PC-3 (cell line): ENCODE data around the gene TRUB2.

ENCODE experiments used
- CTCF ChIP-seq: fragments of 300-600 bp; sonication (generic); conservative IDR thresholded peaks from 2 replicates; pipeline ENCODE4 v1.5.1; 2017; ENCODE audit warnings: antibody characterized with exemption, low read depth, mild to moderate bottlenecking, low read length
- EZH2 ChIP-seq: fragments of 300-600 bp; sonication (generic); IDR thresholded peaks from one replicate; pipeline ENCODE4 v1.6.1; 2017; ENCODE audit warnings: antibody characterized with exemption, mild to moderate bottlenecking, low read length; ENCODE audit not compliant: unreplicated experiment
- EZH2phosphoT487 ChIP-seq: fragments of 300-600 bp; sonication (generic); IDR thresholded peaks from 2 replicates; pipeline ENCODE4 v1.6.1; 2018; ENCODE audit warnings: mild to moderate bottlenecking, antibody characterized with exemption, low read length, borderline replicate concordance

GRCh38 chr9:128370752-128371629, 48.7 kb upstream of the TRUB2 start, which contains the start of gene URM1:
- peak; percentile 23; the same call in 1 of the 2 replicates for TF ChIP-seq CTCF
- no peak for TF ChIP-seq EZH2phosphoT487
- no peak for TF ChIP-seq EZH2
